Left ventricle myocardium superior (tissue), 1 donor: ENCODE data around the gene DNAH8. TPM values are rescaled to one million over a fixed set of nuclear protein-coding genes. Genes with fewer than 3 reads are reported as not detected.

ENCODE experiments used
- ATAC-seq: fragments of 200-7000 bp; cut with Tn5 transposase; one replicate; pipeline ENCODE4 v1.9.1; 2020; ENCODE audit warnings: mild to moderate bottlenecking, moderate library complexity
- DNase-seq: peaks from one replicate; pipeline ENCODE4 v3.0.0-alpha.2; 2020
- intact Hi-C: fragments of 100-400 bp; cut with micrococcal nuclease; formaldehyde crosslinking; loops from one replicate; pipeline ENCODE4 v1.11.0; 2022
- total RNA-seq: library from RNA; stranded (reverse); fragmentation: NEBNext Ultra II Directional; extraction: Animal tissue kit (Norgen Biotek cat#: 25700); gene quantifications from one replicate; pipeline ENCODE4 v1.2.1, GENCODE V29; 2021
- donor health status: DM: no; HTN: yes; CAD: no; lungs with severe emphysema.

DNAH8 gene
- total RNA-seq, 1 donor from 2014 or later, result not detected

- no peak for DNase-seq
- ATAC-seq, result no peak
- intact Hi-C loops, result no loop called here
Observed at GRCh38 chr6:39021041-39021440, 305.9 kb downstream of the DNAH8 start.

- ATAC-seq (no peak), DNase-seq (no peak)
- intact Hi-C loops, result no loop called here
Observed at GRCh38 chr6:39021779-39022178, 306.7 kb downstream of the DNAH8 start.

- intact Hi-C loops, result no loop called here
- no peak for DNase-seq
- no peak for ATAC-seq
Observed at GRCh38 chr6:39026175-39026574, 311.1 kb downstream of the DNAH8 start.

- ATAC-seq, result peak; percentile 39
- peak; percentile 56 for DNase-seq
- intact Hi-C loops, result no loop called here
Observed at GRCh38 chr6:39029156-39030011, 314.3 kb downstream of the DNAH8 start.

- DNase-seq, result no peak
- no peak for ATAC-seq
- intact Hi-C loops, result no loop called here
Observed at GRCh38 chr6:39035681-39036080, 320.6 kb downstream of the DNAH8 start.

- ATAC-seq, result no peak
- no peak for DNase-seq
- intact Hi-C loops, result no loop called here
Observed at GRCh38 chr6:39037082-39037508, 322.0 kb downstream of the DNAH8 start.

- DNase-seq (peak; percentile 70), ATAC-seq (peak; percentile 92)
- intact Hi-C loops, result no loop called here
Observed at GRCh38 chr6:39037707-39038106, 322.6 kb downstream of the DNAH8 start.

- intact Hi-C loops, result no loop called here
- ATAC-seq (no peak), DNase-seq (no peak)
Observed at GRCh38 chr6:39040080-39040673, 325.1 kb downstream of the DNAH8 start.

- no peak for ATAC-seq
Observed at GRCh38 chr6:39041072-39041471, 326.0 kb downstream of the DNAH8 start.

GRCh38 chr6:39043776-39044175 lies 328.7 kb downstream of the DNAH8 start:
- intact Hi-C loops, result no loop called here
- DNase-seq (no peak), ATAC-seq (no peak)

More at GRCh38 chr6:39041072-39041471, 326.0 kb downstream of the DNAH8 start:
- intact Hi-C loops, result no loop called here
- DNase-seq, result no peak

GRCh38 chr6:39044181-39044580 lies 329.1 kb downstream of the DNAH8 start:
- intact Hi-C loops, result no loop called here
- DNase-seq (no peak), ATAC-seq (no peak)

GRCh38 chr6:39047434-39048327 lies 332.6 kb downstream of the DNAH8 start:
- ATAC-seq (no peak), DNase-seq (no peak)
- intact Hi-C loops, result no loop called here

GRCh38 chr6:39048481-39049399 lies 333.6 kb downstream of the DNAH8 start, which contains the start of gene GLP1R:
Gene GLP1R (plus strand): TSS chr6:39048781. CDS start chr6:39048841, 60 bp downstream.
- peak; percentile 86 for ATAC-seq
- DNase-seq, result peak; percentile 64
- intact Hi-C loops, result no loop called here

GRCh38 chr6:39049575-39050283 lies 334.6 kb downstream of the DNAH8 start:
- intact Hi-C loops, result no loop called here
- ATAC-seq (peak; percentile 29), DNase-seq (no peak)

- ATAC-seq, result no peak
- intact Hi-C loops, result no loop called here
Observed at GRCh38 chr6:39050453-39051112, 335.5 kb downstream of the DNAH8 start.

GRCh38 chr6:39051399-39052122 lies 336.4 kb downstream of the DNAH8 start:
- intact Hi-C loops, result no loop called here
- DNase-seq, result no peak
- ATAC-seq, result no peak

More at GRCh38 chr6:39050453-39051112, 335.5 kb downstream of the DNAH8 start:
- no peak for DNase-seq
